Frontal cortex (tissue), 4 donors: ENCODE results near the gene VPS25. TPM values are rescaled to one million over a fixed set of nuclear protein-coding genes. Genes with fewer than 3 reads are reported as not detected.
A peak's percentile ranks its signal among the peaks of the same experiment; 100 is the strongest.

Experiments used
- DNase-seq, 2 donors: peaks; one replicate each; pipeline ENCODE4 v3.0.0; 2012; ENCODE audit warnings: low spot score in 2 of 2
- FAIRE-seq: peaks from 2 replicates; lab custom pipeline; 2012; peaks lifted over from hg19 to GRCh38; lab: Jason Lieb, UNC
- total RNA-seq: library from RNA; depleted of rRNA; stranded (reverse); fragments of >200 nt; gene quantifications from one replicate; pipeline ENCODE4 v1.2.3, GENCODE V29; 2014
- donor health status: control.
- donor health status: control.
- donor health status: control.

The VPS25 gene
- total RNA-seq, 1 donor from 2014 or later, result 26.1 TPM

DNA sequence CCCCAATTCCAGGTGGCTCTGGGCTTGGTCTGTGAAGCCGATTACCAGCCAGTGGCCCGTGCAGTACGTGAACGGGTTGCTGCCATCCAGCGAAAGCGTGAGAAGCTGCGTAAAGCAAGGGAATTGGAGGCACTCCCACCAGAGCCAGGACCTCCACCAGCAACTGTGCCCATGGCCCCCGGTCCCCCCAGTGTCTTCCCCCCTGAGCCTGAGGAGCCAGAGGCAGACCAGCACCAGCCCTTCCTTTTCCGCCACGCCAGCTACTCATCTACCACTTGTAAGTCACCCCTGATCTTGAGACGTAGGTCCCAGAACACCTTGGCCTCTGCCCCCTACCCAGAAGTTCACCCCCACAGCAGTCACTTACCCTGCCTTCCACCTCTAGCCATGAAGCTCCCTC is 14.0 kb downstream of the VPS25 start:
- no peak for FAIRE-seq
- DNase-seq, result no peak

- DNase-seq, result no peak
- FAIRE-seq, result no peak
Measured at GRCh38 chr17:42791948-42792347, 18.7 kb downstream of the VPS25 start.

- DNase-seq (no peak), FAIRE-seq (no peak)
Measured at GRCh38 chr17:42792545-42792944, 19.3 kb downstream of the VPS25 start.

DNA sequence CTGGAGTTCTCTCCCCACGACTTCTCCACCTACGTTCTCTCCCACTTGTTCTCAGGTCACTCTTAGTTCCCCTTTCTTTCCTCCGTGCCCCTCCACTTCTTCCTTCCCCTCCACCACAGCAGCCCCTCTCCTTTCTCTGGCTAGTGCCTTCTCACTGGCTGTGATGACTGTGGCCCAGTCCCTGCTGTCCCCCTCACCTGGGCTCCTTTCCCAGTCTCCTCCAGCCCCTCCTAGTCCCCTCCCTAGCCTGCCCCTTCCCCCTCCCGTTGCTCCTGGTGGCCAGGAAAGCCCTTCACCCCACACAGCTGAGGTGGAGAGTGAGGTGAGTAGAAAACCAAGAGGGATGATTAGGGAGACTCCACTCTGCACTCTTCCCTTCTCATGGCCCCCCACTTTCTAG is 21.8 kb downstream of the VPS25 start:
- DNase-seq, result no peak
- FAIRE-seq, result no peak

DNA sequence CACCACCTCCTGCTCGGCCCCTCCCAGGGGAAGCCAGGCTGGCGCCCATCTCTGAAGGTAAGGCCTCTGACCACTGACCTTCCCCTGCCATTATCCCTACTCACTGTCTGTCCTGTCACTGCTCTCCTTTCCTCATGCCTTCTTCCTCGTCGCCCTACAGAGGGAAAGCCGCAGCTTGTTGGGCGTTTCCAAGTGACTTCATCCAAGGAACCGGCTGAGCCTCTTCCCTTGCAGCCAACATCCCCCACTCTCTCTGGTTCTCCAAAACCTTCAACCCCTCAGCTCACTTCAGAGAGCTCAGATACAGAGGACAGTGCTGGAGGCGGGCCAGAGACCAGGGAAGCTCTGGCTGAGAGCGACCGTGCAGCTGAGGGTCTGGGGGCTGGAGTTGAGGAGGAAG is 22.2 kb downstream of the VPS25 start:
- FAIRE-seq (no peak), DNase-seq (no peak)

DNA sequence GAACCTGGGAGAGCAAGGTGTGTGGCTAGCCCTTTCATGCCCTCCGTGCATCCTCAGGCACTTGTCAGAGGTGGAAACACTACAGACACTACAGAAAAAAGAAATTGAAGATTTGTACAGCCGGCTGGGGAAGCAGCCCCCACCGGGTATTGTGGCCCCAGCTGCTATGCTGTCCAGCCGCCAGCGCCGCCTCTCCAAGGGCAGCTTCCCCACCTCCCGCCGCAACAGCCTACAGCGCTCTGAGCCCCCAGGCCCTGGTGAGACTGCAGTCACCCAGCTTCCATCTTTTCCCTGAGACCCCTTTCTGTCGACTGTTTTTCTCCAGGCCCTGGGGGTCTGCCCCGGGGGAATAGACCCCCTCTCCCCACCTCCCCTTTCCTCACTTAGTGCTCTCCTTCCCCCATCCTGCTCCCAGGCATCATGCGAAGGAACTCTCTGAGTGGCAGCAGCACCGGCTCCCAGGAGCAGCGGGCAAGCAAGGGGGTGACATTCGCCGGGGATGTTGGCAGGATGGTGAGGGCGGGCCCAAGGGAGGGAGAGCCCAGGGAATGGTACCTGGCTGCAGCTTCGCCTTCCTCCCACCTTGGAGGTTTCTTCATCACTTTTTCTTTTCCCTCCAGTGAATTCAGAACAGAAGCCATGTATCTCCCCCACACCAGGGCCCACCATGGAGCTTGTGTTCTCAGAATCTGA is 23.0 kb downstream of the VPS25 start:
- no peak for DNase-seq
- no peak for FAIRE-seq

DNA sequence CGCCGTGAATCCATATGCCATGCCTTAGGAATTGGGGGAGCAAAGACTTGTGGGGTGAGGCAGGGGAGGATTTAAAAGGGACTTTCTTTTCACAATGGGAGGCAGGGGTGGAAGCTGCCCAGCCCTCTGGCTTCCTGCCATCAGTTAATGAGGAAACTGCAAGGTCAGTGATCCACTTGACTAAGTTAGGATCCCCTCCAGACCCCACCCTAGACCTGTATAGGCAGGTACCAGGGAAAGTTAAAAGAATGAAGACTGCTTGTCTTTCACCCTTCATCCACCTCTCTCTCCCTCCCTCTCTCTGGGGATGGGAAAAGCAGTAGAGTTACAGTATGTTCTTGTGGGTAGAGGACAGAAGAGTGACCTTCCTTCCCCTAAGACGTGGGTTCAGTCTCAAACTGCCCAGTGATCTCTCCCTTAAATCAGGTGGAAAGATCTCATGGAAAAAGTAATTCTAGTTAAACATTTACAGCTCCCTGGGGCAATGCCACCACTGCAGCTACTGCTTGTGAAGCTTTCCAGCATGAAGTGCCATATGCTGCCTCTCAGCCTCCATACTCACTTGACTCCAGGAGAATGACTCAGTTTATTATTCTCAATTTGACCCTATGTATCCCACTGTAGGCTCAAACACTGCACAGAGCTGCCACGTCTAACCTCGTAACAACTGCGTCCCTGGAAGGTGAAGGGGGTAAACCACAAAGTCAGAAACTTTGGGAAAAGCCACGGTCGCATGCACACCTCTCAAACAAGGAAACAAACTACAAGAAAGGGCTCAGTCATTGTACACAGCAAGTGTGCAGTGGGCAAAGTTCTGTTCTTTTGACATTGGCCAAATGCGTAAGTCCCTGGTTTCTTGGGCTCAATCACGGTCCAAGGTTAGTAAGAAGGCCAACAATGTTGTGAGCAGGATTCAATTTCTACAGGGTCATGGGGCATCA is 24.1 kb downstream of the VPS25 start:
- DNase-seq (no peak), FAIRE-seq (no peak)

GRCh38 chr17:42798011-42798382 is 24.7 kb downstream of the VPS25 start:
- DNase-seq, result no peak
- no peak for FAIRE-seq

GRCh38 chr17:42798383-42799380 is 25.4 kb downstream of the VPS25 start, which contains the start of the genes CNTD1 and COA3:
Gene CNTD1, plus strand, starts transcription at chr17:42798861. Its CDS starts 207 bp downstream, at chr17:42799068.
Gene COA3, minus strand, starts transcription at chr17:42798704. Its CDS starts 23 bp downstream, at chr17:42798681.
- no peak for FAIRE-seq
- peak; percentile 74 to 85 for DNase-seq

DNA sequence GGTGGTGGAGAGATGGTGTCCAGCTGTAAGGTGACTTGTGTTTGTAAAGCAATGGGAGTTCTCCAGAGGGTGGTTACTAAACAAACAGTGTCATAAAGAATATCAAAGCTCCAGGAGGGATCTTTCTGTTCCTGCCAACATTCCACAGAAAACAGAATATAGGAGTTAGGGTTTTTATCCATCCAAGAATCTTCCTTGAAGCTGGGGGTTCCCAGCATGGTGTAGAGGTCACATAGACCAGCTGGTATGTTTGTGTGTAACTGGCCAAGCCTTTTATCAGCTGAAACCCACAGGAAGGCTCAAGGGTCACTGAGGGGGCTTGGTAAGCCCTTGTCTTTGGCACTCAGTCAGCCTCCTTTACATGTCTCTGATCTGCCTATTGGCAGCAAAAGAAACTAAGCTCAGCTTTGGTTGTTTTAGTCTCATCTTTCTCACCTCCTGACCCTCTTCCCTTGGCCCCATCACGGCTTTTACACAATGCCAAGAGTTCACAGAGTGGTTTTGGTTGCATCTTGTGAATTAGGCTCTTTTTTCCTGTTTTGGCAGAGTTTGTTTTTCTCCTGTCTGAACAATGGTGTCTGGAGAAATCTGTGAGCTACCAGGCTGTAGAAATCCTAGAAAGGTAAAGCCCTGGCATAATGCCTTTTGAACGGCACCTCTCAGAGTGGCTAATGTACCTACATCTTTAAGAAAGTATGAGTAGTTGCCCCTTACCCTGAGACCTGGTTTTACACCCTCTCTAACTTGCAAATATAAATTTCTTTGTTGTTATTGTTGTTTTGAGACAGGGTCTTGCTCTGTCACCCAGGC is 30.0 kb downstream of the VPS25 start:
- DNase-seq (no peak), FAIRE-seq (no peak)

DNA sequence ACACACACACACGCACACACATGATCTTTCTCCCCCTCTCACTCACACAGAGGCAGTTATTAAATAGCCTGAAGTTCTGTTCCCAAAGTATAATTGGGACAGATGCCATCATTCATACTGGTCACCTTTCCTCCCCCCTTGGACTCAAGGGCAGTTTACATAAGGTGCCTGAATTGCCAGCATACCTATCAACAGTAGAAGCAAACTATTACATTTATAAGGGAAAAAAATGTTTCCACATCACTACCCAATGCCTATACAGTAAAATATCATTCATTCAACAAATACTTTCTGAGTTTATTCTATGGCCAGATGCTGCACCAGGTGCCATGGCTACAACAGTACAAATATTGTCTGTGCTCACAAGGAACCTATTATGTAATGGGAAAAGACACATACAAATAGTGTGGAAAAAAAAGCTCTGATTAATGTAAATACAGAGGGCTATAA is 31.7 kb downstream of the VPS25 start:
- DNase-seq, result no peak
- no peak for FAIRE-seq

- DNase-seq (no peak), FAIRE-seq (no peak)
Measured at GRCh38 chr17:42806249-42806648, 33.0 kb downstream of the VPS25 start.

DNA sequence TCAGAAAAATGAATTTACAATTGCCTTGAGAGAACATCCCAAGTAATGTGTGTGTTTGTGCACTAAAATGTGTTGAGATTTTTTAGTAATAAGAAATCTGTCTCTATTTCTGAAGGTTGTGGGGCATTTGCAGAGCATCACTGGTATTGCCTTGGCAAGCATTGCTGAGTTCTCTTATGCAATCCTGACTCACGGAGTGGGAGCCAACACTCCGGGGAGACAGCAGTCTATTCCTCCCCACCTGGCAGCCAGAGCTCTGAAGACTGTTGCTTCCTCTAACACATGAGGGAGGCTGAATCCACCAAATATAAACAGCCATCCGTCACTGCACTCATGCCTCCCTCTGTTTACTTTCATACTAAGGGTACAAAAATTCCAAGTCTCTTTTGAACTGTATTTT is 36.0 kb downstream of the VPS25 start:
- peak in 1 of 2 donors; percentile 54 for DNase-seq

DNA sequence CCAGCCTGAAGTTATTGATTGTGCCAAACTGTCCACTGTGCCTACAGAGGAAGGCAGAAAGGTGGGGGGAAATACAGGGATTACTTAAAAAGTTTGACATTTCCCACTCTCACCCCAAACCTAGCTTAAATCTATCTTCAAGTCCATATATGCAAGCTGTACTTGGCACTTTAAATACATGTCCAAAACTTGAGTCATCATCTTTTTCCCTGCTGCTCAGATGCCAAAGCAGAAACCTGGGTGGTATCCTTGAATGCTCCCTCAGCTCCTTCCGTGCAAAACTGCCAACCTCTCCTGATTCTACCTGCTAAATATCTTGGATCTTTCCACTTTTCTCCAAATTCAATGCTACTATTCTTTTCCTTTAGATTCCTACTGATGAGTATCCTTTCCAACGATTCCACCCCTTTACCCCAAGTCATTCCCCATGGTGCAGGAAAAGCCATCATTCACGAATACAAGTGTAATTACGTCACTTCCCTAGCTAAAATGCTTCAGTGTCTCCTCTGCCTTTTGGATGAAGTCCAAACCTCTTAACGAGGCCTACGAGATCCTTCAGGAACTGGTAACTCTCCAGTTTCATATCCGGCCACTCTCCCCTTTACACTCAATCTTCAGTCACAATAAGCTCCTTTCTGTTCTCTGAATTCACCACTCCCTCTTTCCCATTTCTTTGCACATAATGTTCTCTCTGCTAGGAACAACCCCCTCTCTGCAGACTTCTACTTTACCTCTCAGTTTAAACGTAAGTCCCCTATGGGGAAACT is 41.6 kb downstream of the VPS25 start:
- FAIRE-seq (no peak), DNase-seq (no peak)

More for the DNA sequence above, 36.0 kb downstream of the VPS25 start:
- FAIRE-seq, result no peak

- no peak for DNase-seq
- FAIRE-seq, result no peak
Measured at GRCh38 chr17:42817866-42818265, 44.6 kb downstream of the VPS25 start.

- FAIRE-seq (no peak), DNase-seq (no peak)
Measured at GRCh38 chr17:42818379-42818778, 45.1 kb downstream of the VPS25 start.

GRCh38 chr17:42819939-42820535 is 46.8 kb downstream of the VPS25 start:
- no peak for FAIRE-seq
- no peak for DNase-seq

GRCh38 chr17:42821176-42821575 is 47.9 kb downstream of the VPS25 start:
- no peak for FAIRE-seq
- DNase-seq, result no peak
